ENCODE data around the gene IRF2.

Gene IRF2

DNA sequence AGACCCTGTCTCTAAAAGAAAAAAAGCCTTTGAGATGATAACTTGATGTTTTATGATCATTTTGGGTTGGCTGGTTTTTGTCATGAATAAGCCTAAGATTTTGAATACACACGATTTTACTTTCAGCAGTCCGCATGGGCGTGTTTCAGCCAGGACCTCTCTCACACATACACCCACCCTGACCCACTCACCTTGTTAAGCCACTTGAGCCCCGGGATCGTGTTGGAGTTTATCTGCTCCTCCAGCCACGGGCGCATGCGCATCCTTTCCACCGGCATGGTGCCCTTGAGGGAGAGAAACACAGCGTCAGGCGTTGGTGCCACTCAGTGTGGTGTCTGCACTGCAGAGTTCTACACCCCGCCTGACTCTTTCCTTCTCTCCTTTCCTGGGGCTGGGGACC lies 45.6 kb downstream of the IRF2 start:
- no peak for DNase-seq

DNA sequence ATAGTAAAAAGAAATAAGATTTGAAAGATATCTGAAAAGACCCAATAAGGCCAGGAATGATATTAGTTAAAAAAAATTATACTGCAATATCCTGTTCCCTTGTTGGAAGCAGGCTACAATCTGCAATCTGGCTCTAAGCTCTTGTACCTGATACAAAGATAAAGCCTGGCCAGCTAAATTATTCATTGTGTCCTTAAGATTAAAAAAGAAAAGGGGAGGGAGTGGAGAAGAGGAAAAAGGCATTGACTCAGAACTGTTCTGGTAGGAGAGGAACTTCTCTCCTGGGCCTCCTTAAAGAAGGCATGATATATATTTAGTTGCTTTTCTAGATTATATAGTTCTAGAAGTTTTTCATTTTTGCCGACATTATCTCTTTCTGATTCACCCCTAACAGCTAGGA lies 46.7 kb downstream of the IRF2 start:
- DNase-seq: no peak

DNA sequence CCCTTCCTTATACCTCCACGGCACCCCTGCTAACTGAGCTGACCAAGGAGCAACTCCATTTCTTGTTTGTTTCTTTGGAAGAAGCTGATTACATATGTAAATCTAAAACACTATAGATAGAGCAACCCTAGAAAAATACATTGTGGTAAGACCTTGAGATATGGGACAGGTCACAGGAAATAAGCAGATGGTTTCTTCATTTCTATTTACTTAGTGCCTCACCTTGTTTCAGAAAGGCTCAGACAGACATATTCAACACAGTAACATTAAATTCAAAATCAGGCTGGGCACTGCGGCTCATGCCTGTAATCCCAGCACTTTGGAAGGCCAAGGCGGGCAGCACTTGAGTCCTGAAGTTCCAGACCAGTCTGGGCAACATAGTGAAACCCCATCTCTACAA lies 47.3 kb downstream of the IRF2 start:
- no peak for DNase-seq

DNA sequence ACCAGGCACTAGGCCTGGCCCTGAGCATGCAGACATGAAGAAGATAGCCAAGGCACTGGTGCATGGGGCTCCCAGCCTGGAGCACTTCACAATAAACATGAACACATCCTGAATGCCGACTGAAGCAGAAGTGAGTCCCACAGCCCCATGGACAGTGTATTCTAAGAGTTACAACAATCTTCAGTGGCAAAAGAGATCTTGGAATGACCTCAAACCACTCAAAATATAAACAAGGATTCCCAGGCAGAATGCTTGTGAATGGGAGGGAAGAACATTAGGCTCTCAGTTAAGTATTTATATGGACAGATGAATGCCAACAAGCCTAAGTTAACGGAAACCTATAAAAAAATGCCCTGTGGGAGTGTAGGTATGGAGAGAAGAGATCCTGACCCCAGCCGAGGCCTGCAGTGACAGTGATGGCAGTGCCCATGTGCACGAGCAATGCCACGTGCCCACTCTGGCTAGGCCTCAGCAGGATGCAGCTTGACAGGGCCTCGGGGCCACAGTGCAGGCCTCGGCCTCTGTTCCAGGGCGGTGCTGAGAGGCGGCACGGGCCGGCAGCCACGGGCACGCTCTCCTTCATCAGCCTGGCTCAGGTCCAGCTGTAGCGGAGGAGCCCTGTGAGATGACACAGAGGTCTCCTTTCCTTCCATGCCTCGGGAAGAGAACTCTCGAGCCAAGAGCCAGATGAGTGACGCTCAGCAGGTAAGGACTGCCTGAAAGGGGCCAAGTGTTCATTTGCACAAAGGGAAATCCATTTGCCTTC lies 49.2 kb downstream of the IRF2 start:
- DNase-seq: no peak

DNA sequence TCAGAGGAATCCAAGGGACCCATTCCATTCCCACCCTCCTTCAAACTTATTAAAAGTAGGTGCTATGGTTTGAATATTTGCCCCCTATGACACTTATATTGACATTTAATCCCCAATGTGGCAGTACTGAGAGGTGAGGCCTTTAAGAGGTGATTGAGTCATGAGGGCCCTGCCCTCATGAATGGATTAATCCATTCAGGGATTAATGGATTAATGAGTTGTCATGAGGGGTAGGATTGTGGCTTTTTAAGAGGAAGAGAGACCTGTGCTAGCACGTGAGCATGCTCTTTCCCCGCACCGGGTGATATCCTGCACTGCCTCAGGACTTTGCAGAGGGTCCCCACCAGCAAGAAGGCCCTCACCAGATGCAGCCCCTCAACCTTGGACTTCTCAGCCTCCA lies 50.1 kb downstream of the IRF2 start:
- DNase-seq: no peak

DNA sequence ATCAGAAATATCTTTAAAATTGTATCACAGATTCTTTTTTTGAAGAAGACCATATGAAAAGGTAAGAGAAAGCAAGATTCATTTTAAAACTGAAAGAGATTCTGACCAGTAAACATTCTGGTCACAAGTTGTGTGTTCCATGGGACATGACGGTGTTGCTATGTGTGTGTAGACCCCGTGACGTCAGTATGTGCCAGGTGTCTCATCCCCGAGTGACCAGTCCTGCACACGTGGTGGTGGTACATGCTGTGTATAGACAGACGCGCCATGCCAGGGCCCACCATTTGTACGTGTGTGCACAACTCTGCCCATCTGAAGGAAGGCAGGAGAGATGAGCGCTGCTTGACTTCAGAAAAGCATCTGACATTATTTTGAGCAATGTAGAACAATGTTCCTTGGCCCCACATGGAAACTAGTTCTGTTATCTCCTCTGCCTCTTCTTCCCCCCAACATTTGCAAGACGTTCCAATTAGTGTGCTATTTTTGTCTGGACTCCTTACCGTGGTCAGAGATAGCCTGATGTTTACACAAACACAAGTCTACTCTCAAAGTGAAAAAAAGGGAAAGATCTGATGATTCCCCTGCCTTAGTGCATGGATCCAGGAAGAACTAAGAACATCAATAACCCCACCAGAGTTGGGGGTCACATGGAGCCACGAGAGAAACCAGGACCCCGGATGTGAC lies 51.2 kb downstream of the IRF2 start:
- no peak for DNase-seq

DNA sequence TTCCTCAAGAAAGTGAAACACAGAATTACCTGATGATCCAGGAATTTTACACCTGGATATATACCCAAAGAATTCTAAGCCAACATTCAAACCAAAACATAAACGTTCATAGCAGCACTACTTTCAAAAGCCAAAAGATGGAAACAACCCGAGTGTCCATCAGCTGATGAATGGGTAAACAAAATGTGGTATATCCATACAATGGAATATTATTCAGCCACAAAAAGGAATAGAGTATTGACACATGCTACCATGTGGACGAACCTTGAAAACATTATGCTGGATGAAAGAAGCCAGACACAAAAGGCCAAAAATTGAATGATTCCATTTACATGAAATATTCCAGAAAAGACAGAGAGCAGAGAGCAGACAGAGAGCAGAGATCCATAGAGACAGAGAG lies 52.0 kb downstream of the IRF2 start:
- no peak for DNase-seq

DNA sequence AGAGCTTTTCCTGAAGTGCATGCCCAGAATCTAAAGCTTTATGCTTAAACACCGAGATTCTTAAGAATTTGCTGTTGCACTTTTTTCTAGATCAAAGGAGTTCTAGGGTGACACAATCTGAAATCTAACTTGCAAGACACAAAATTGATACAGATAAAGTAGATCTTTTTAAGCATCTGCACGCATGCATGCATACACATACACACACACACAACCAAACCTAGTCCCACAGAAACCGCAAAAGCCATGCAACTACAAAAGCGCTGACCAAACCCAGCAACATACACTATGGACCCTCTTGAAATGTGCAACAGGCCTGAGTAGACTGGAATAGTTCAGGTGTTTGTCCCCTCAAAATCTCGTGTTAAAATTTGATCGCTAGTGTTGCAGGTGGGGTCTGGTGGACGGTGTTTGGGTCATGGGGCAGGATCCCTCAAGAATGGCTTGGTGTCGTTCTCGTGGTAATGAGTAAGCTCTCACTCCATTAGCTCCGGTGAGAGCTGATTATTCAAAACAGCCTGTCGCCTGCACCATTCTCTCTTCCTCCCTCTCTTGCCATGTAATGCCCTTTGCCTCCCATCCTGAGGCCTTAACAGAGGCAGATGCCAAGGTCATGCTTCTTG lies 52.7 kb downstream of the IRF2 start:
- DNase-seq: no peak

DNA sequence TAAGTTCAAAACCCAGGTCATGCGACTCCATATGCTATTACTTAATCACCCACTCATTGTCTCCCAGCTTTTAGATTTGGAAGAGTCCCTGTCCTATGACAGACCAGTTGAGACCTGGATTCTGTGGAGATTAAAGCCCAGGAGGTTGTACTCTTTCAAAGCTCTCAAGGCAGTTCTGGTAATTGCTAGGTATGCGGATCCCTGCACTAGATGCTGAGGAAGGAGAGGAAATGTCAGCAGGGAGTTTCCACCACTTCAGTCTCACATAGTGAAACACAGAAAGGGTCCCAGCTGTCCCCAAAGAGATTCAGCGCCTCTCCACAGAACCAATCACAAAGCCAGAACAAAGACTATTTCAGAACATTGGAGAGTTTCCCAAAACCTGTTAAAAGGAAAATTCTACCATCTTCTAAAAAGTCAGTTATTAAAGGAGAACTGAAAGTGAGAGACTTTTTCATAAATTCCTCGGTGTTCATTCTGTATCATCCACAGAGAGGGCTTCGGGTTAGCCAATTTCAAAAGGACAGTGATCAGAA lies 53.4 kb downstream of the IRF2 start:
- no peak for DNase-seq

DNA sequence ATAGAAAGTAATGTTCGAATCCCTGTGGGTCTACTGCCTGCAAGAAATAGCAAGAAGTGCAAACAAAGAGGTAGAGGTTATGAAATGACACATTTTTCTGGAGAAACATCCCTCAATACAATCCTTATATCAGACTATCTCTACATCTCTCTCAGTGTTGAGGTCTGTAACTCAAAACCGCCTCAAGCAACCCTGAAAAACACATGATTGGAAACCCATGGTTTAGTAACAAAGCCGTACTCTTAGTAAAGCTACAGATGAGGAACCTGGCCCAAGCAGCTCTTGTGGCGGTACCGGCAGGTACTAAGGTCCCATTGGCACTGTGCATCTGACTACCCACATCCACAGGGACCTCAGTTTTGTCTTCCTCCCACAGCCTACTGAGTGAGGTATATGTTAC lies 53.9 kb downstream of the IRF2 start:
- no peak for DNase-seq

DNA sequence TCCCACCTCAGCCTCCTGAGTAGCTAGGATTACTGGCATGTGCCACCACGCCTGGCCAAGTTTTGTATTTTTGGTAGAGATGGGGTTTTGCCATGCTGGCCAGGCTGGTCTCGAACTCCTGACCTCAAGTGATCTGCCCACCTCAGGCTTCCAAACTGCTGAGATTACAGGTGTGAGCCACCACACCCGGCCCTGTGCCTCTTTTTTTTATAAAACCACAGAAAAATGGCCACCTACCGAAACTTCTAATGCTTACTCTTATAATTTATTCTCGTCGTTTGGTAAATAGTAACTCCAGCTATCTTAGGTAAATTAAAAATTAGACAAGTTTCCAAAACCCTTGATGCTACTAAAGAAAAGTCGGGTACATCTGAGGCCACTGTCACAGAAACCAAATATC lies 54.4 kb downstream of the IRF2 start:
- DNase-seq: no peak

DNA sequence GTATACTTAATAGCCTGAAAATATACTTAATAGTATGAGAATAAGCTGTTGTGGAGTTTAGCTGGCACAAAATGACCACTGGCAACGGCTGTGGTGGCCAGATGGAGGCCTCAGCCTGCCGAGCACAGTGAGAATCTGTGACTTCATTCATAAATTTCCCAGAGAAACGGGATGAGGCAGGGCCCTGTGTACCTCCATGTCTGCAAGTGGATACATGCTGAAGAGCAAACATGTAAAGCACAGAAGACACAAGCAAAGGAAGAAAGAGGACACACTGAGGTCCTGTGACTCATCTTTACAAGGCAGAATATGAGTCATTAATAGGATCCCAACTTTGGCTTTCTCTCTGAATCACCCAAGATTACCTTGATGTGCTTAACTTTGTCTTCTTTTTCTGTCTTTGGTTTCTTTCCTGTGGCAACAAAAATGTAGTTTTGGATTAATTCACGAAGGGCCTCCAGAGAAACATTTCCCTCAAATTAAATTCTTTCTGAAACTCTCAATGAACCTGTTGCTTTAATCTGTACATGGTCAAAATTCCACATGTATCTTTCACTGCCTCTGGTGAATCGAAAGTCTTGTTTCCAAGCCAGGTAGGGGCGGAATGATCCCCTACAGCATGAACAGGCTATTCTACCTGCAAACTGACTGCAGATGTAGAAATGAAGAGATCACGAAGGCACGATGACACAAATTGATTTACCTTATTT lies 56.4 kb downstream of the IRF2 start:
- no peak for DNase-seq

DNA sequence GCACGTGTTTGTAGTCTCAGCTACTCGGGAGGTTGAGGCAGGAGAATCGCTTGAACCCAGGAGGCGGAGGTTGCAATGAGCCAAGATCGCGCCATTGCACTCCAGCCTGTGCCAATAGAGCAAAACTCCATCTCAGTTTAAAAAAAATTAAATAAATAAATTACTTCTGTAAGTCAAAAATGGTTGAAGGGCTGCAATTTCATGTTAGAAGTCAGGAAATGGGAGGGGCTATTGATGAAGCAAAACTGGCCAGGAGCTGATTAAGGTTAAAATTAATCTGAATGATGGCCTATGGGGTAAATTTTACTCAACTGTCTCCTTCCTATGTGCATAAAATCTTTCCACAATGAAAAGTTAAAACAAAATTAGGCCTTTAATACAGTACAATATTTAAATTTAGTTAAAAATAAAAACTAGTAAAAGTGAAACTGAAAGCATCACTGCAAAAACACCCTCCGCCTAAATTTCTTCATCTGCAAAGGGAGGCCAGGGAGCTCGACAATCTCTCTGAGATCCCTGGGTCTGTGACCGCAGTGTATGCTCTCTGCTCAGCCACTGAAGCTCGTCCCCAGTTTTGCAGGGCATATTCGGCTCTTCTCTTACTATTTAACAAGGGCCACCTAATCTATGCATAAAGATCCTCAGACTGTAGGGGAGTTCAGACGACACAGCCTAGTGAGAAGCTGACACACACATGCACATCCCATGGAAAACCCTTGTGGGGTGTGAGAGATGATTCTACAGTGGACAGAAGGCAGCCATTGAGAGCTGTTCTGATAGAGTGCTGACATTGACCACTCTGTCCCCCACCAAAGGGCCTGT lies 57.2 kb downstream of the IRF2 start:
- no peak for DNase-seq

DNA sequence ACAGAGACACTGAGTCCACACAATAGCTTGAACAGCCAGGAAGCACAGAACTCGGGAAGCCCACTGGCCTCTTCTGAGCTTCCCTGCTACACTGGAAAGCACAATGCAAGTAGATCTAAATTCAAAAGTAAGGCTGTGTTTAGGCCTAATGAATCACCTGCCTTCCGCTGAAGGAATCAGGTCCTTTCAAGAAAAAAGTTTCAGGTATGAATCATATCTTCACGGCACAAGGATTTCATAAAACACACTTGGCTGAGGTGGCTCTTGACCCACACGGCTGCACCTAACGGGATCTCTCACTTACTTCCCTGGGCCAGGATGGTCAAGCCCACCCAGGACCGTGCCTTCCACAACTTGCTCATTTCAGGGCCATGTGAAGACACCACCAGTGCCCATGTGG lies 59.3 kb downstream of the IRF2 start:
- DNase-seq: no peak

DNA sequence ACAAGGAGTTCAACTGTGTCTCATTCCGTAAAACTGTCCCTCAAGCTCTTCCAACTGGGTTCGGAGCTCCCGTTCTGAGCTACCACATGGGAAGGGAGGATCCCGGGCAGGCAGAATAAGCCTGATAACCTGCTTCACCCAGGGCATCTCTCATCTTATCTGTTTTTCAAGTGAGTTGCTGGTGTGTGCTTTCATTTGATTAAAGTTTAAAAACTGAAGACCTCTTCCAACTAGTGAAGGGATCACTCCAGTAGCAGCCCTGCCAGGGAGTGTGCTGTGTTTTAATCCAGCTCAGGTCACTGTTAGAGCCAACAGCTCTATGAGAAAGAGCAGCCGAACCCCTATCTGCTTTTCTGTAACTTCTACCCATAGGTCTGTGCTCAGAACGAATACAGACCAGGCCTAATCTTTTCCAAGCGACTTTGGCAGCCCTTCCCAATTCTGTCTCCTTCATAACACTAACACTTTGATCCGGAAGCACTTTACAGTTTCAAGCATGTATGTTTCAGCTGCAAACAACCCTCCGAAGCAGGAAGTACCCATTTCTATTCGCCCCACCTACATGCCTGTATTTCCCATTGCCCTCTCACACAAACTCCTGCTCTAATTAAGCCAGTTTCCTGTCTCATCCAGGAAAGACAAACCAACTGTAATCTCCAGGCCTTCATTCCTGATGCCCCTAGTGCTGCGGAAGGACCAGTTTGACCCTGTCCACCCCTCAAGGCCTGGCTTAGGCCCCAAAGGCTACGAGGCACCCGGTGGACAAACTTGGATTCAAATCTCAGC lies 60.9 kb downstream of the IRF2 start:
- no peak for DNase-seq

DNA sequence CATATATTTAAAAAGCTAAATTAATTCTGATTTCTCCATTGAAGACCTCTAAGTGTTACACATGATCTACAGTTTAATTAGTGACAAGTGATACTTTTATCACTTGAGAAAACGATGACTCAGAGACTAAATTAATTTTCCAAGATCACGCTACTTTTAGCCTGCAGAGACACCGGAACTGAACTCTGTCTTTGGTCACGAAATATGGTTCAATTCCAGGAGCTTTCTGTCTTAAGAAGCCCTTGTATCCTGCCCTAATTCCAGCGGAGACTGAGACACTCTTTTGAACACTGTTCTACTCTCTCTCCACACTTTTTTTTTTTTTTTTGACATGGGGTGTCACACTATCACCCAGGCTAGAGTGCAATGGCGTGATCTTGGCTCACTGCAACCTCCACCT lies 63.6 kb downstream of the IRF2 start:
- no peak for DNase-seq

DNA sequence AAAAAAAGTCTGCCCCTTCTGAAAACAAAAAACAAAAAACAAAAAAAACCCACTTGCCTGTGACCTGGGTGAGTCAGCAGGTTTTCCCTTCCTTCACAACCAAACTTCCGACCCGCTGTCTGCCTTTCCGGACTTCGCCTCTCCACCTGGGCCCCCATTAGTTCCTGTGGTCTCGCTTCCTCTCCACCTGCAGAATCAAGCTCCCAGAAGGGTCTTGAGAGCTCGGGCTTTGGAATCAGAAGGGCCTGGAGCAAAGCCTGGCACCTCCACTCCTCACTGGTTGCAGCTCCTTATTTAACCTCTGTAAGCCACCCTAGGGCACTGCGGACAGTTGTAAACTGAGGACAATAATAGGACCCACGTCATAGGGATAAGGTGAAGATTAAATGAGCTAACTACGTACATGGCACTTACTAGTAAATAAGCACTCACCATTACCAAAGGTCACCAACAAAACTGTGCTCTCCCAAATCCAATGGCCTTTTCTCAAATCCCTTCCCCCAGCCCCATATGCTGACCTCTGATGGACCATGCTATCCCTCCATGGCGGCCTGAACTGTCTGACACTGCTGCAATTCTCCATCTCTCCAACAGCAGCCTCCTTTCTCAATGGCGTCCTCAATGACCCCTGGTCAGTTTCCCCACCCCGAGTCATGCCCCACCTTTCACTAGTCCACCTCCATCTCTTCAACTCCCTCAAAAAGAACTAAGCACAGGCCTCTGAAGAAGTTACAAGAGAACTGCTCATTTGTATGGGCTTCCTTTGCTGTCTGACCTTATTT lies 64.2 kb downstream of the IRF2 start:
- DNase-seq: no peak

DNA sequence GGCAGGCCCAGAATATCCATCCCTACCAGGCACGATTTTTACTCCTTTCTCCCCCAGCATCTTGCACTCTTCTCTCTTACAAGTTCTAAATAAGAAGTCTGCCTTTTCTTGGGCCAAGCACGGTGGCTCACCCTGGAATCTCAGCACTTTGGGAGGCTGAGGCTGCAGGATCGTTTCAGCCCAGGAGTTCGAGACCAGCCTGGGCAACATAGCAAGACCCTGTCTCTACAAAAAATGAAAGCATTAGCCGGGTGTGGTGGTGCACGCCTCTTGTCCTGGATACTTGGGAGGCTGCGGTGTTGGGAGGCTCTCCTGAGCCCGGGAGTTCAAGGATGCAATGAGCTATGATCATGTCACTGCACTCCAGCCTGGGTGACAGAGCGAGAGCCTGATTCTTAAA lies 64.8 kb downstream of the IRF2 start:
- DNase-seq: no peak

DNA sequence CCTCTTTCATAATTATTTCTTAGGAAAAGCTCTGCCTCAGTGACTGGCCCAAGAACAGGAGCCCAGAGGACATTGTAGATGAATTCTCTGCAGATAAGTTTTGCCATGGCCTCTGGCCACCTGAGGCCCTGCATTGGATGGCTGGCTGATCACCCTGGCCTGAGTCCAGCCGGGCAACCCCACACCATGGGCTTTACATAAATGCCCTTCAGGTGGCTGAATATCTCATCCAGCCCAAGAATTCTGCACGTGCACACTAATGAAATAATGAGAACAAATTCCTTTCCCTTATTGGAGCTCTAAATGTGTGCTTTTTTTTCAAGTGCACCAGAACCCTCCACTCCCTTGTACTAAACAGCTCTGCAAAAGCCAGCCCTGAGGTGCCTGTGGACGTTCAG lies 65.7 kb downstream of the IRF2 start:
- no peak for DNase-seq

DNA sequence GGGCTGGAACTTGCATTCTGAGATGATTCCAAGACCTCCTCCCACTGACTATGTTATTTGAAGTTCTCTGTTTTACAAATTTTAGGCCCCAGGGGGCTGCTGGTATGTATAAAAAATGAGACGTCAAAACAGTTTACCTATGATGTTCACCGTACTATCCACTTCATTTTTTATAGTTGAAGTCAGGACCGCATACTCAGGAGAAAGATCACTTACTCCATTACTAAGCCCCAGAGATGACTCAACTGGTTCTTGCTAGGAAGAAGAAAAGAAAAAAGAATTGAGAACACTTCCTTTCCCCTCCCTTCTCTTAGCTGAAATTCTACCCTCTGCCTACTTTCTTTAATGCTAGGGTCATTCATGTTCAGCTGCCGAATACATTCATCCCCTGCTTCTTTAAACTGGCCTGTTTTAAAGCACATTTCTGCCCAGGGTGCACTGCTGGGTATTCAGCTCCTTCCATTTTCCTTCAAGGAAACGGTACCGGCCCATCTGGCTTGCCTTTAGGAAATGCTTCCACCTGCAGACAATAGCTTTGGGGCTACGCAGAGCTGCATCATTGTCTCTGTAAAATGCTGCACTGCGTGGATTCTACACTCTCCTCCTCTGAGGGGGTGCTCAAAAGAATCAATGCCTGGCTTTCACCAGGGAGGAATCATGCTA lies 66.2 kb downstream of the IRF2 start:
- DNase-seq: no peak
